Effector CD4-positive, alpha-beta T cell (primary cell): ENCODE data around the gene LLGL1.
A peak's percentile ranks its signal among the peaks of the same experiment; 100 is the strongest.

Experiments
- DNase-seq: peaks from one replicate; pipeline ENCODE4 v3.0.0-alpha.2; 2020

LLGL1 gene

GRCh38 chr17:18253187-18253884, 27.9 kb downstream of the LLGL1 start:
- no peak for DNase-seq

DNA sequence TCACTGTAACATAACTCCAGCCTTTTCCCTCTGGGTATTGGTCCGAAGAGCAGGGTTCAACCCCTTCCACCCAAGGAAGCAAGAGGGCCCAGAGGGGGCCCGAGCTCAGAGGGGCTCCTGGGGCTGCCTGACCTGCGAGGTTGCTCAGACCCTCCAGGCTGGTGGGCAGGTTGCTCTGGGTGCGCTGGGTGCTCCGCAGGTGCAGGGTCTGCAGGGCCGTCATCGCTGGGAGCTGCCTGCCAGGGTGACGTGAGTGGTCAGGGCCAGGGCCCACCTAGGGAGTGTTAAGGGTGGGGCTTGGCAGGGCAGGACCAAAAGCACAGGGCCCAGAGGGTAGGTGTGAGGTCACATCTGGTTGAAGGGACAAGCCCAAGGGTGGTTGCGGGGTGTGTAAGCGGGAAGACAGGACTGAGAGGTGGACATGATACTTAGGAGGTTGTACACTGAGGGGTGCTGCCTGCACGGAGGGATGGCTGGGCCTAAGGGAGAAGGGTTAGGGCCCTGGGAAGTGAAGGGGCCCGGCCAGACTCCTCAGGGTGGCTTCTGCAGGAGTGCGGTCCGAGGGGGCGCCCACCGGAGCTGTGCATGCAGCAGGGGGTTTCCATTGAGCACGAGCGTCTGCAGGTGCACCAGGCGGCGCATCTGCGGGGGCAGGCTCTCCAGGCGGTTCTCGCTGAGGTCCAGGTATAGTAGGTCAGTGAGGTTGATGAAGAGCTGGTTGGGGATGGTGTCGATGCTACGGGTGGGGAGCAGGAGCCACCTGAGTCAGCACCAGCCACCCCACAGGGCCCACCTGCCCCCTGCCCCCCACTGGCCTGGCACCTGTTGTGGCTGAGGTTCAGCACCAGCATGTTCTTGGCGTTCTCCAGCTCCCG, 28.7 kb downstream of the LLGL1 start:
- no peak for DNase-seq

DNA sequence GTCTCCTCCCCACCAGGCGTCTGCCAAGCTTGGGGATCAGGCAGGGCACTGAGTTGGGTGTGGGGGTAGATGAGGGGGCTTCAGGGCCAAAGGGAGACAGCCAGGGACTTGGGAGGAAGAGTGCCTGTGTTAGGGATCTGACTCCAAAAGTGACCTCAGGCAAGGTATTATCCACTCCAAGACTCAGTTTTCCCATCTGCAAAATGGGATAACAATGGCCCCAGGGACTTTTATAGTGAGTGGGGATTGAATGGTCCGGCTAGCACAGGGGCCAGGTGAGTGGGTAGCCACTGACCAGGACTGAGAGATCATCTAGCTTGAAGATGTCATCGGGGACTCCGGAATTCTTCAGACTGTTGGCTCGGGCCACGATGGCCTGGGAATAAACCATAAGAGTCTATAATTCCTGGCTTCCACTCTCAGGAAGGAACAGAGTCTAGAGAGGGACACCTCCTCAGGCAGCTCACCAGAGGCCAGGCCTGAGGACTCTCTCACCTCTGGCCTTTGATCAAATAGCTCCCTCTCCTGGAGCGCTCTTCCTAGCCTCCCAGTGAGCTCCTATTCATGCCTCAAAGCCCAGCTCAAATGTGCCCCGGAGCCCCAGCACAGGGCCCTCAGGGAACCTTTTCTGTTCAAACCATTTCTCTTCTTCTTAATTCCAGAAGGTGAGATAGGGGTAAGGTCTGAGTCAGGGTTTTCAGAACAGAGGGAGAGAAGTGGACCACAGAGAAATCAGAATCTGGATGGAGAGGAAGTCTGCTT, 29.6 kb downstream of the LLGL1 start:
- DNase-seq = no peak

DNA sequence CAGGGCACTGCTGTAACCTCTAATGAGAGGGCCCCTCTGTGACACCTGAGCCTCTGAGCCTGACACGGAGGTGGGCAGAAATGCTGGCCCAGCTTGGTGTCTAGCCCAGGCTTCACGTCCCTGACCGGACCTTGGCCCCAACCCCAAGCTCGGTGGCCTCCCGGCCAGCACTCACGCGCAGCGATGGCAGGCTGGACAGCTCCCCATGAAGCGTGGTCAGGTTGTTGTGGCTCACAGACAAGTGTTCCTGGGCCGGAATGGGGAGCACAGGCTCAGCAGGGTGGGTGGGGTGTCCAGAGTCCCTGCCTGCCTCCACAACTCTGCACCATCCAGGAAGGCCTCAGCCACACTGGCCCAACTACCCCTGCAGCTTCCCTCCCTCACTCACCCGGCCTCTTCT, 30.9 kb downstream of the LLGL1 start:
- DNase-seq = no peak

GRCh38 chr17:18256776-18257175, 31.3 kb downstream of the LLGL1 start:
- no peak for DNase-seq

- no peak for DNase-seq
These were observed 32.0 kb downstream of the LLGL1 start for GRCh38 chr17:18257268-18257981.

GRCh38 chr17:18257982-18258355, 32.5 kb downstream of the LLGL1 start:
- DNase-seq = peak; percentile 37

DNA sequence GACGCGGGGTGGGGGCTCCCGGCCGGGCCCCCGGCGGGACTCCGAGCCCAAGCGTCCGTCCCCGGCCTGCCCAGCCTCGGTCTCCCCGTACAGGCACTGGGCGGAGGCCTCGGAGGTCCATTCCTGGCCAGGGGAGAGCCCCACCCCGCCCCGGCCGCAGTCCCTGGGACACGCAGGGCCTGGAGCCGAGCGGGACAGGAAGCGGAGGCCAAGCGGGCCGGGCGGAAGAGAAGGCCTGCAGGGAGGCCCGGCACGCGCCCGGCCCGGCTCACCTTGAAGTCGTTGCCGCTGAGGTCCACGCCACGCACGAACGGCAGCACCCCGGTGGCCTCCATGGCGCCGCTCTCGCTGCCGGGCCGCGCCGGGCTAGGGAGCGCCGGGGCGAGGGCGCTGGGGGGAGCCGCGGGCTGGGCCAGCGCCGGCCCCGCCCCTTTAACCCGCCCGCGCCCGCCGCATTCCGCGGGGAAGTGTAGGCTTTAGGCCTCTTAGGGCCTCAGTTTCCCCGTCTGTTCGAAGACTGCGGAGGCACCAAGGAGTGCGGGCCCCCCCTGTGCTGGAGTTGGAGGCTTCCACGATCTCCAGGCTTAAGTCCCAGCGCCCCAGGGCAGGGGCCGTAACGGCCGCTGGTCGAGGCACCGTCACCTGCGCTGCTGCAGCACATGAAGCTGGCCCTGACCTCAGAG, 33.1 kb downstream of the LLGL1 start, which contains the start of gene FLII:
Gene FLII, minus strand, starts transcription at position 383 of the 683 bp plus-strand sequence. Its CDS starts 48 bp downstream, at position 335.
- DNase-seq = peak; percentile 51

GRCh38 chr17:18259621-18260331, 34.3 kb downstream of the LLGL1 start:
- no peak for DNase-seq

GRCh38 chr17:18260332-18261145, 35.1 kb downstream of the LLGL1 start, which contains the start of gene MIEF2:
TSS of gene MIEF2 (plus strand) at chr17:18260662. CDS start at chr17:18262721, 2,059 bp downstream.
- peak; percentile 92 for DNase-seq

- DNase-seq = peak; percentile 14
These were observed 35.7 kb downstream of the LLGL1 start for GRCh38 chr17:18261146-18261515.

GRCh38 chr17:18261659-18262058, 36.2 kb downstream of the LLGL1 start:
- DNase-seq = no peak

DNA sequence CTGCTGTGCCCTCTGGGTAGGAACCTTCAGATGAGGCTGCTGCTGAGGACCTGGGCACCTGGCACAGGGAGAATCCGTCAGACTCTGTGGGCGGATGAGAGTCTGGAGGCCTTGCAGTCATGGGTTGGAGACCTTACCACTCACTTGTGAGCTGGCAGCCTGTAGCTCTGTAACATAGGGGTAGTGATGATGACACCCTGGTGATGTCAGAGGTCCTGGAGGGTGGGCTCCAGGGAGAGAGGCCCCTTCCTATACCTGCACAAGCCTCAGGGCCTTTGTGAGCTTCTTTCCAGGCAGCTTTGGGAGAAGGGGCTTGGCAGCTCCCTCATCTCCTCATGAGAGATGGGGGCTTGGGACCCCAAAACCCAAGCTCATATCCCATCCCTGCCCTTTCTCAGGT, 36.7 kb downstream of the LLGL1 start:
- DNase-seq = no peak

DNA sequence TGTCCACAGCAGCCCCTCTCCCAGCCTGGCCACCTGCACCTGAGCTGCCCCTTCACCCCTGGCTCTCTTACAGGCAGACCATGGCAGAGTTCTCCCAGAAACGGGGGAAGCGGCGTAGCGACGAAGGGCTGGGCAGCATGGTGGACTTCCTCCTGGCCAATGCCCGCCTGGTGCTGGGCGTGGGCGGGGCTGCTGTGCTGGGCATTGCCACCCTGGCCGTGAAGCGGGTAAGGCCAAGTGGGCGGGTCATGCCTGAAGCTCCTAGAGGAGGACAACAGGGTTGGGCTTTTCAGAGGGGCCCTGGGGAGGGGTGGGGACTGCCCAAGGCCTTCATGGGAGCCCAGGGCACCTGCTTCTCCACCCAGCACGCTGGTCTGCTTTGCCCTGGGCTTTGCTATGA, 37.2 kb downstream of the LLGL1 start:
- DNase-seq = no peak

DNA sequence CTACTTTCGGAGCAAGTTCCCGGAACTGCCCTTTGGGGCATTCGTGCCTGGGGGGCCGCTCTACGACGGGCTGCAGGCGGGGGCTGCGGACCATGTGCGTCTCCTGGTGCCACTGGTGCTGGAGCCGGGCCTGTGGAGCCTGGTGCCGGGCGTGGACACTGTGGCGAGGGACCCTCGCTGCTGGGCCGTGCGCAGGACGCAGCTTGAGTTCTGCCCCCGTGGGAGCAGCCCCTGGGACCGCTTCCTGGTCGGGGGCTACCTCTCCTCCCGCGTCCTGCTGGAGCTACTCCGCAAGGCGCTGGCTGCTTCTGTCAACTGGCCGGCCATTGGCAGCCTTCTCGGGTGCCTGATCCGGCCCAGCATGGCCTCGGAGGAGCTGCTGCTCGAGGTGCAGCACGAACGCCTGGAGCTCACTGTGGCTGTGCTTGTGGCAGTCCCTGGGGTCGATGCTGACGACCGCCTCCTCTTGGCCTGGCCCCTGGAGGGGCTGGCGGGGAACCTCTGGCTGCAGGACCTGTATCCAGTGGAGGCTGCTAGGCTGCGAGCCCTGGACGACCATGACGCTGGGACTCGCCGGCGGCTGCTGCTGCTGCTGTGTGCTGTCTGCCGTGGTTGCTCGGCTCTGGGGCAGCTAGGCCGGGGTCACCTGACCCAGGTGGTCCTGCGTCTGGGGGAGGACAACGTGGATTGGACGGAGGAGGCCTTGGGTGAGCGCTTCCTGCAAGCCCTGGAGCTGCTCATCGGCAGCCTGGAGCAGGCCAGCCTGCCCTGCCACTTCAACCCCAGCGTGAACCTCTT, 38.6 kb downstream of the LLGL1 start:
- no peak for DNase-seq

GRCh38 chr17:18267366-18267765, 41.9 kb downstream of the LLGL1 start:
- no peak for DNase-seq

DNA sequence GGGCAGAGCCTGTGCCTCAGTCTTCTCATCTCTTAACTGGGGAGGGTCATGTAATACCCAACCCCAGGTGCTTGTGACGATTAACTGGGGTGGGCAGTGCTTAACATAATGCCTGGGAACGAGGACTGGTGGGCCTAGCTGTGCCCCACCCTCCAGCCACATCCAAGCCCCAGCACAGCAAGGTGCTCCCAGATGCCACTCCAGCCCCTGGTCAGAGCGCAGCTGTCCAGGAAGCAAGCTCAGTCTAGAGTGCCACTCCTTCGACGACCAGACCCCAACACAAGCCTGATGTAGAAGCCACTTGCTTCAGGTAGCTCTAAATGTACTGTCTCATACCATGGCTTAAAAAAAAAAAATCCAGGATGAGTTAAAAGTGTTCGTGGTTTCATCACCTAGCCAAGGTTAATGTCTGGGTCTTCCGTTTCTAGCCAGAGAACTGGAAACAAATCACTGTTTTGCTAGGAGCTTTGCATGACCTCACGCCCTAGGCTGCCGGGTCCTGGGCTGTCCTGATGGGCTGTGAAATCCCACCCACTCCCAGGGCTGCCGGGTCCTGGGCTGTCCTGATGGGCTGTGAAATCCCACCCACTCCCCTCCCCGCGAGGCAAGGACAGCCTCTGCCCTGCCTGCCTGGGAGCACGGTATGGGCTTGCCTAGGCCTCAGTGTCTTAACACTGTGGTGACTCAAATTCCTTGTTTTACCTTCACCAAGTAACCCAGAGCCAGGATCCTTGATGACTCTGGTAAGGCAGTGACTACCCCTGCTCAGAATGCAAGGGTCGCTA, 42.7 kb downstream of the LLGL1 start:
- no peak for DNase-seq

- DNase-seq = no peak
These were observed 44.9 kb downstream of the LLGL1 start for GRCh38 chr17:18270046-18270931.
